Measurements from ENCODE around the gene CD53. TPM values are rescaled to one million over a fixed set of nuclear protein-coding genes. Genes with fewer than 3 reads are reported as not detected.

CD53 gene
- total and polyA plus RNA-seq, 9 of the 15 experiments (the other 6 are each of a cell fraction or from before 2014, with no cell fraction given), result 63.5 to 220 (median 131) TPM

DNA sequence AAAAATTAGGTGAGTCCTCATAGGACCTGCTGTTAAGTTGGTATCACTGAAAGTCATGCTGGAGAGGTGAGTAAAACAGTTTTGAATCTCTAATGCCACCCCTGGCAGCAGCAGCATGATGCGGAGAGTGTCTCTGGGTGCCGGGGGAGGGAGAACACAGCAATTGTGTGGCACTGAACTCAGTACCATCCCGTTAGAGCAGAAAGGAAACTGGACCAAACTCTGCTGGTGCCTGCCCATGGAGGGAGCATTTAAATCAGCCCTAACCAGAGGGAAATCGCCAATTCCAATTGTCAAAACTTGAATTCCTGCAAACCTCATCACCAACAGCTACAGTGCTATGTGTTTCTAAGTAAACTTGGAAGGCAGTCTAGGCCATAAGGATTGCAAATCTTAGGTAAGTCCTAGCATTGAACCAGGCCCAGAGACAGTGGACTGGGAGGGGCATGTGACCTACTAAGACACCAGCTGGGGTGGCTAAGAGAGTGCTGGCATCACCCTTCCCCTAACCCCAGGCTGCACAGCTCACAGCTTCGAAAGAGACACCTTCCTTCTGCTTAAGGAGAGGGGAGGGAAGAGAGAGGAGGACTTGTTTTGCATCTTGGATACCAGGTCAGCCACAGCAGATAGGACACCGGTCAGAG is 30.0 kb downstream of the CD53 start:
- Histone ChIP-seq H3K27ac (ENCODE audit: extremely low read depth, low read depth, low read length) (no peak overlapping the region), H3K79me2 (ENCODE audit: control insufficient read depth, insufficient read depth, low read length) (no peaks in the 10 kb centered on the region), H2AFZ (ENCODE audit: low read depth, low read length) (no peak overlapping the region), H3K4me3 (no peak overlapping the region), H3K27me3 (ENCODE audit: control insufficient read depth in 2 of 2, insufficient read depth in 2 of 2, low read length in 2 of 2) (no peaks in the 10 kb centered on the region), H3K9ac (ENCODE audit: insufficient read depth in 1 of 2, low read depth in 2 of 2, low read length in 2 of 2) (no peak overlapping the region), H3K9me1 (ENCODE audit: control insufficient read depth, insufficient read depth, low read length) (no peaks in the 10 kb centered on the region), H3K4me2 (ENCODE audit: insufficient read depth, low read length) (no peak overlapping the region), H3K9me3 (replicated peaks; ENCODE audit: control insufficient read depth, insufficient read depth, low read depth, low read length) (no peaks in the 10 kb centered on the region), H4K20me1 (replicated peaks; ENCODE audit: control insufficient read depth, insufficient read depth, low read length) (no peaks in the 10 kb centered on the region), H3K36me3 (ENCODE audit: control insufficient read depth, insufficient read depth, low read length) (peaks cover 7% of the 10 kb centered on the region; the same call in 1 of the 3 replicates), H3K4me1 (replicated peaks in 1 of 2; ENCODE audit: control insufficient read depth in 2 of 2, insufficient read depth in 2 of 2, low read length in 2 of 2) (peaks cover 0 to 5% of the 10 kb centered on the region in 2 experiments; a peak in 2 of 5 replicates)
- in situ Hi-C loops (cut with MboI), result no loop called here
- intact Hi-C loops (cut with micrococcal nuclease), result no loop called here
- CTCF ChIA-PET (ENCODE audit: low intra/inter-chr PET ratio), result no interaction called here
- 52% methylated on average over 6 of the region's 6 CpGs for WGBS (ENCODE audit: insufficient coverage, low coverage, missing lambda C conversion rate)
- POLR2A ChIA-PET, result interaction anchor here (1.1 kb wide), 1 partner anchor 12 kb away, joined by 3 read pairs; no protein-coding TSS in a partner anchor
- ATAC-seq (peak; percentile 26; the same call in 2 of the 3 replicates), FAIRE-seq (no peak), DNase-seq (ENCODE audit: extremely low read depth in 1 of 4, low spot score in 3 of 4) (no peak)
- BruUV-seq (replicated peaks), result no TSS peak
- TF ChIP-seq DPF2 (IDR thresholded peaks at IDR 0.05) (no peak), KLF1 (tag; IDR thresholded peaks at IDR 0.05) (no peak), ZNF408 (CRISPR knock-in tag; IDR thresholded peaks at IDR 0.05; ENCODE audit: low read depth) (no peak), POU5F1 (IDR thresholded peaks at IDR 0.05; ENCODE audit: borderline replicate concordance, low read depth, low read length, partially characterized antibody) (no peak), ARHGAP35 (IDR thresholded peaks at IDR 0.05; ENCODE audit: partially characterized antibody) (no peak), ZNF134 (CRISPR knock-in tag; conservative IDR thresholded peaks at IDR 0.05) (no peak), ZNF175 (CRISPR knock-in tag; IDR thresholded peaks at IDR 0.05; ENCODE audit: low read depth) (no peak)
- TF ChIP-seq, protein P1, sequence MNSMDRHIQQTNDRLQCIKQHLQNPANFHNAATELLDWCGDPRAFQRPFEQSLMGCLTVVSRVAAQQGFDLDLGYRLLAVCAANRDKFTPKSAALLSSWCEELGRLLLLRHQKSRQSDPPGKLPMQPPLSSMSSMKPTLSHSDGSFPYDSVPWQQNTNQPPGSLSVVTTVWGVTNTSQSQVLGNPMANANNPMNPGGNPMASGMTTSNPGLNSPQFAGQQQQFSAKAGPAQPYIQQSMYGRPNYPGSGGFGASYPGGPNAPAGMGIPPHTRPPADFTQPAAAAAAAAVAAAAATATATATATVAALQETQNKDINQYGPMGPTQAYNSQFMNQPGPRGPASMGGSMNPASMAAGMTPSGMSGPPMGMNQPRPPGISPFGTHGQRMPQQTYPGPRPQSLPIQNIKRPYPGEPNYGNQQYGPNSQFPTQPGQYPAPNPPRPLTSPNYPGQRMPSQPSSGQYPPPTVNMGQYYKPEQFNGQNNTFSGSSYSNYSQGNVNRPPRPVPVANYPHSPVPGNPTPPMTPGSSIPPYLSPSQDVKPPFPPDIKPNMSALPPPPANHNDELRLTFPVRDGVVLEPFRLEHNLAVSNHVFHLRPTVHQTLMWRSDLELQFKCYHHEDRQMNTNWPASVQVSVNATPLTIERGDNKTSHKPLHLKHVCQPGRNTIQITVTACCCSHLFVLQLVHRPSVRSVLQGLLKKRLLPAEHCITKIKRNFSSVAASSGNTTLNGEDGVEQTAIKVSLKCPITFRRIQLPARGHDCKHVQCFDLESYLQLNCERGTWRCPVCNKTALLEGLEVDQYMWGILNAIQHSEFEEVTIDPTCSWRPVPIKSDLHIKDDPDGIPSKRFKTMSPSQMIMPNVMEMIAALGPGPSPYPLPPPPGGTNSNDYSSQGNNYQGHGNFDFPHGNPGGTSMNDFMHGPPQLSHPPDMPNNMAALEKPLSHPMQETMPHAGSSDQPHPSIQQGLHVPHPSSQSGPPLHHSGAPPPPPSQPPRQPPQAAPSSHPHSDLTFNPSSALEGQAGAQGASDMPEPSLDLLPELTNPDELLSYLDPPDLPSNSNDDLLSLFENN (IDR thresholded peaks at IDR 0.05; ENCODE audit: low read depth in 2 of 2, low read length in 2 of 2), result no peak
- TF ChIP-seq, protein P2, sequence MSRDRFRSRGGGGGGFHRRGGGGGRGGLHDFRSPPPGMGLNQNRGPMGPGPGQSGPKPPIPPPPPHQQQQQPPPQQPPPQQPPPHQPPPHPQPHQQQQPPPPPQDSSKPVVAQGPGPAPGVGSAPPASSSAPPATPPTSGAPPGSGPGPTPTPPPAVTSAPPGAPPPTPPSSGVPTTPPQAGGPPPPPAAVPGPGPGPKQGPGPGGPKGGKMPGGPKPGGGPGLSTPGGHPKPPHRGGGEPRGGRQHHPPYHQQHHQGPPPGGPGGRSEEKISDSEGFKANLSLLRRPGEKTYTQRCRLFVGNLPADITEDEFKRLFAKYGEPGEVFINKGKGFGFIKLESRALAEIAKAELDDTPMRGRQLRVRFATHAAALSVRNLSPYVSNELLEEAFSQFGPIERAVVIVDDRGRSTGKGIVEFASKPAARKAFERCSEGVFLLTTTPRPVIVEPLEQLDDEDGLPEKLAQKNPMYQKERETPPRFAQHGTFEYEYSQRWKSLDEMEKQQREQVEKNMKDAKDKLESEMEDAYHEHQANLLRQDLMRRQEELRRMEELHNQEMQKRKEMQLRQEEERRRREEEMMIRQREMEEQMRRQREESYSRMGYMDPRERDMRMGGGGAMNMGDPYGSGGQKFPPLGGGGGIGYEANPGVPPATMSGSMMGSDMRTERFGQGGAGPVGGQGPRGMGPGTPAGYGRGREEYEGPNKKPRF (IDR thresholded peaks at IDR 0.05; ENCODE audit: low read depth, low read length), result no peak
- TF ChIP-seq, protein P3, sequence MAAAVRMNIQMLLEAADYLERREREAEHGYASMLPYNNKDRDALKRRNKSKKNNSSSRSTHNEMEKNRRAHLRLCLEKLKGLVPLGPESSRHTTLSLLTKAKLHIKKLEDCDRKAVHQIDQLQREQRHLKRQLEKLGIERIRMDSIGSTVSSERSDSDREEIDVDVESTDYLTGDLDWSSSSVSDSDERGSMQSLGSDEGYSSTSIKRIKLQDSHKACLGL (CRISPR knock-in tag; IDR thresholded peaks at IDR 0.05; ENCODE audit: borderline replicate concordance, poor library complexity, severe bottlenecking), result no peak
- TF ChIP-seq, protein P4, sequence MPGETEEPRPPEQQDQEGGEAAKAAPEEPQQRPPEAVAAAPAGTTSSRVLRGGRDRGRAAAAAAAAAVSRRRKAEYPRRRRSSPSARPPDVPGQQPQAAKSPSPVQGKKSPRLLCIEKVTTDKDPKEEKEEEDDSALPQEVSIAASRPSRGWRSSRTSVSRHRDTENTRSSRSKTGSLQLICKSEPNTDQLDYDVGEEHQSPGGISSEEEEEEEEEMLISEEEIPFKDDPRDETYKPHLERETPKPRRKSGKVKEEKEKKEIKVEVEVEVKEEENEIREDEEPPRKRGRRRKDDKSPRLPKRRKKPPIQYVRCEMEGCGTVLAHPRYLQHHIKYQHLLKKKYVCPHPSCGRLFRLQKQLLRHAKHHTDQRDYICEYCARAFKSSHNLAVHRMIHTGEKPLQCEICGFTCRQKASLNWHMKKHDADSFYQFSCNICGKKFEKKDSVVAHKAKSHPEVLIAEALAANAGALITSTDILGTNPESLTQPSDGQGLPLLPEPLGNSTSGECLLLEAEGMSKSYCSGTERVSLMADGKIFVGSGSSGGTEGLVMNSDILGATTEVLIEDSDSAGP (CRISPR knock-in tag; IDR thresholded peaks at IDR 0.05), result no peak

Data from K562 (cell line).